ENCODE measurements around the gene F5. TPM values are rescaled to one million over a fixed set of nuclear protein-coding genes. Genes with fewer than 3 reads are reported as not detected.

Gene F5
- total RNA-seq, 1 experiment from 2014 or later, result not detected

- no TSS peak for BruUV-seq (replicated peaks)
- intact Hi-C loops (cut with micrococcal nuclease; ENCODE audit: unreplicated experiment), result no loop called here
These were observed 14.8 kb downstream of the F5 start for GRCh38 chr1:169571450-169571849.

GRCh38 chr1:169570172-169570574, 16.1 kb downstream of the F5 start:
- DNase-seq (ENCODE audit: low spot score), result no peak
- CTCF ChIA-PET, result no interaction called here
- TF ChIP-seq, protein P1, sequence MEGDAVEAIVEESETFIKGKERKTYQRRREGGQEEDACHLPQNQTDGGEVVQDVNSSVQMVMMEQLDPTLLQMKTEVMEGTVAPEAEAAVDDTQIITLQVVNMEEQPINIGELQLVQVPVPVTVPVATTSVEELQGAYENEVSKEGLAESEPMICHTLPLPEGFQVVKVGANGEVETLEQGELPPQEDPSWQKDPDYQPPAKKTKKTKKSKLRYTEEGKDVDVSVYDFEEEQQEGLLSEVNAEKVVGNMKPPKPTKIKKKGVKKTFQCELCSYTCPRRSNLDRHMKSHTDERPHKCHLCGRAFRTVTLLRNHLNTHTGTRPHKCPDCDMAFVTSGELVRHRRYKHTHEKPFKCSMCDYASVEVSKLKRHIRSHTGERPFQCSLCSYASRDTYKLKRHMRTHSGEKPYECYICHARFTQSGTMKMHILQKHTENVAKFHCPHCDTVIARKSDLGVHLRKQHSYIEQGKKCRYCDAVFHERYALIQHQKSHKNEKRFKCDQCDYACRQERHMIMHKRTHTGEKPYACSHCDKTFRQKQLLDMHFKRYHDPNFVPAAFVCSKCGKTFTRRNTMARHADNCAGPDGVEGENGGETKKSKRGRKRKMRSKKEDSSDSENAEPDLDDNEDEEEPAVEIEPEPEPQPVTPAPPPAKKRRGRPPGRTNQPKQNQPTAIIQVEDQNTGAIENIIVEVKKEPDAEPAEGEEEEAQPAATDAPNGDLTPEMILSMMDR (conservative IDR thresholded peaks at IDR 0.05; ENCODE audit: low read depth, low read length), result no peak
- no peak for TF ChIP-seq EZH2 (IDR thresholded peaks at IDR 0.05; ENCODE audit: borderline replicate concordance, low read depth, low read length, poor library complexity, severe bottlenecking)
- no peak overlapping the region for H3K27ac ChIP-seq (ENCODE audit: low read depth, low read length, poor library complexity, severe bottlenecking)
- peaks cover 11% of the 10 kb centered on the region for H3K4me1 ChIP-seq (ENCODE audit: insufficient read depth, low read length, poor library complexity, severe bottlenecking)
- H3K9me3 ChIP-seq (ENCODE audit: low read depth, low read length, poor library complexity, severe bottlenecking), result no peaks in the 10 kb centered on the region
- H3K4me3 ChIP-seq (ENCODE audit: low read depth, low read length, poor library complexity, severe bottlenecking), result no peak overlapping the region
- POLR2A ChIA-PET (ENCODE audit: low non-redundant PET), result no interaction called here
- no peaks in the 10 kb centered on the region for H3K36me3 ChIP-seq (ENCODE audit: insufficient read depth, low read length, poor library complexity, severe bottlenecking)
- BruUV-seq (replicated peaks), result no TSS peak
- intact Hi-C loops (cut with micrococcal nuclease; ENCODE audit: unreplicated experiment), result no loop called here
- peaks cover 5% of the 10 kb centered on the region for H3K27me3 ChIP-seq (replicated peaks; ENCODE audit: insufficient read depth, low read depth, low read length, poor library complexity)

More at GRCh38 chr1:169571450-169571849, 14.8 kb downstream of the F5 start:
- Histone ChIP-seq H3K36me3 (ENCODE audit: insufficient read depth, low read length, poor library complexity, severe bottlenecking) (no peaks in the 10 kb centered on the region), H3K9me3 (ENCODE audit: low read depth, low read length, poor library complexity, severe bottlenecking) (no peaks in the 10 kb centered on the region), H3K4me1 (ENCODE audit: insufficient read depth, low read length, poor library complexity, severe bottlenecking) (peaks cover 2% of the 10 kb centered on the region), H3K27me3 (replicated peaks; ENCODE audit: insufficient read depth, low read depth, low read length, poor library complexity) (peaks cover 5% of the 10 kb centered on the region), H3K4me3 (ENCODE audit: low read depth, low read length, poor library complexity, severe bottlenecking) (no peak overlapping the region), H3K27ac (ENCODE audit: low read depth, low read length, poor library complexity, severe bottlenecking) (no peak overlapping the region)
- ChIA-PET POLR2A (ENCODE audit: low non-redundant PET) (no interaction called here), CTCF (no interaction called here)
- DNase-seq (ENCODE audit: low spot score), result no peak
- TF ChIP-seq EZH2 (IDR thresholded peaks at IDR 0.05; ENCODE audit: borderline replicate concordance, low read depth, low read length, poor library complexity, severe bottlenecking), result no peak
- TF ChIP-seq, protein P1 (conservative IDR thresholded peaks at IDR 0.05; ENCODE audit: low read depth, low read length), result no peak

- DNase-seq (ENCODE audit: low spot score), result no peak
- intact Hi-C loops (cut with micrococcal nuclease; ENCODE audit: unreplicated experiment), result no loop called here
- CTCF ChIA-PET, result no interaction called here
- H3K36me3 ChIP-seq (ENCODE audit: insufficient read depth, low read length, poor library complexity, severe bottlenecking), result no peaks in the 10 kb centered on the region
- no peak overlapping the region for H3K4me3 ChIP-seq (ENCODE audit: low read depth, low read length, poor library complexity, severe bottlenecking)
- H3K27me3 ChIP-seq (replicated peaks; ENCODE audit: insufficient read depth, low read depth, low read length, poor library complexity), result no peaks in the 10 kb centered on the region
- peaks cover 11% of the 10 kb centered on the region for H3K4me1 ChIP-seq (ENCODE audit: insufficient read depth, low read length, poor library complexity, severe bottlenecking)
- BruUV-seq (replicated peaks), result no TSS peak
- H3K9me3 ChIP-seq (ENCODE audit: low read depth, low read length, poor library complexity, severe bottlenecking), result no peaks in the 10 kb centered on the region
- no peak overlapping the region for H3K27ac ChIP-seq (ENCODE audit: low read depth, low read length, poor library complexity, severe bottlenecking)
- TF ChIP-seq, protein P1 (conservative IDR thresholded peaks at IDR 0.05; ENCODE audit: low read depth, low read length), result no peak
- TF ChIP-seq EZH2 (IDR thresholded peaks at IDR 0.05; ENCODE audit: borderline replicate concordance, low read depth, low read length, poor library complexity, severe bottlenecking), result no peak
- POLR2A ChIA-PET (ENCODE audit: low non-redundant PET), result no interaction called here
These were observed 17.8 kb downstream of the F5 start for GRCh38 chr1:169568497-169568896.

Data from A673 (cell line).